NCI-H2227 (cell line): ENCODE results near the gene NCAM1.
"Not testable (repeated sequence)": the region's sequence is repeated elsewhere in the genome, so short reads cannot be mapped to it uniquely, and the experiment has no call there.

Source experiments
- DNase-seq: peaks from one replicate; lab custom pipeline; 2025; ENCODE audit not compliant: unreplicated experiment; lab: John Stamatoyannopoulos, UW

The NCAM1 gene

GRCh38 chr11:113295993-113296392 is 334.8 kb downstream of the NCAM1 start:
- DNase-seq: no peak

GRCh38 chr11:113296447-113297205 is 335.4 kb downstream of the NCAM1 start:
- DNase-seq: no peak

- DNase-seq: not testable (repeated sequence)
Measured at GRCh38 chr11:113298496-113298895, 337.3 kb downstream of the NCAM1 start.

GRCh38 chr11:113304916-113305315 is 343.7 kb downstream of the NCAM1 start:
- DNase-seq: no peak

- peak; percentile 81 for DNase-seq
Measured at GRCh38 chr11:113305440-113306336, 344.5 kb downstream of the NCAM1 start.

GRCh38 chr11:113308601-113309000 is 347.4 kb downstream of the NCAM1 start:
- DNase-seq: no peak

GRCh38 chr11:113311536-113311935 is 350.3 kb downstream of the NCAM1 start:
- DNase-seq: no peak

- no peak for DNase-seq
Measured at GRCh38 chr11:113313601-113314000, 352.4 kb downstream of the NCAM1 start.

GRCh38 chr11:113314065-113314388 is 352.8 kb downstream of the NCAM1 start:
- no peak for DNase-seq

GRCh38 chr11:113314389-113315301 is 353.4 kb downstream of the NCAM1 start, which contains the start of gene TTC12:
Gene TTC12 (plus strand): TSS chr11:113314583. CDS start chr11:113316258, 1,675 bp downstream.
- peak; percentile 93 for DNase-seq

- DNase-seq: peak; percentile 12
Measured at GRCh38 chr11:113315811-113316210, 354.6 kb downstream of the NCAM1 start.

GRCh38 chr11:113316256-113316655 is 355.0 kb downstream of the NCAM1 start:
- DNase-seq: no peak

GRCh38 chr11:113317339-113317738 is 356.1 kb downstream of the NCAM1 start:
- DNase-seq: no peak

GRCh38 chr11:113319085-113319484 is 357.9 kb downstream of the NCAM1 start:
- DNase-seq: no peak

GRCh38 chr11:113322158-113322557 is 360.9 kb downstream of the NCAM1 start:
- DNase-seq: no peak

GRCh38 chr11:113324250-113324649 is 363.0 kb downstream of the NCAM1 start:
- no peak for DNase-seq
